ENCODE measurements around the gene RBM15. TPM values are rescaled to one million over a fixed set of nuclear protein-coding genes. Genes with fewer than 3 reads are reported as not detected.

The RBM15 gene
- total and polyA plus RNA-seq, 10 donors: 3.6 to 63.7 (median 37.5) TPM

DNA sequence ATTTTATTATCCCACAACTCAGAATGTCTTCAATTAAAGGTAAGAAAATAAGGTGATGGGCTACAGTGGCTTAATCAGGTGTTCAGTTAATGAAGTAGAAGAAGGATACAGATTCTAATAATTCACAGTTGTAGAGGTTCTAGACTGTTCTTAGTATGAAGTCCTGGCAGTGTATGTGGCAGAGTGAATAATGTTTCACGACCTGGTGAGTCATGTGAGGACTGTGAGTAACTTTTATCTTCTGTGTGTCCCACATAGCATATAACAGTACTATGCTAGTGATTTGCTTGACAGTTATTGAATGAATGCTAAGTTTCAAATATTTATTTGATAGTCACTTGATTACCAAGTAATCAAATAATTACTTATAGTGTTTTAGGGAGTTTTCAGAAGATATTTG is 31.6 kb downstream of the RBM15 start:
- no peak overlapping the region for H3K27ac ChIP-seq
- no peak for DNase-seq
- H3K4me1 ChIP-seq: no peaks in the 10 kb centered on the region
- no peak overlapping the region for H3K4me3 ChIP-seq
- peaks cover 0 to 96% (median 38%) of the 10 kb centered on the region in 6 donors for H3K36me3 ChIP-seq
- intact Hi-C loops (cut with DNase I; ENCODE audit: low total_unique reads): no loop called here
- H3K9me3 ChIP-seq: no peaks in the 10 kb centered on the region
- H3K27me3 ChIP-seq (replicated peaks in 1 of 7): no peaks in the 10 kb centered on the region
- TF ChIP-seq POLR2AphosphoS5 (IDR thresholded peaks at IDR 0.05) (no peak), POLR2A (IDR thresholded peaks at IDR 0.05) (no peak)
- TF ChIP-seq, protein P1, sequence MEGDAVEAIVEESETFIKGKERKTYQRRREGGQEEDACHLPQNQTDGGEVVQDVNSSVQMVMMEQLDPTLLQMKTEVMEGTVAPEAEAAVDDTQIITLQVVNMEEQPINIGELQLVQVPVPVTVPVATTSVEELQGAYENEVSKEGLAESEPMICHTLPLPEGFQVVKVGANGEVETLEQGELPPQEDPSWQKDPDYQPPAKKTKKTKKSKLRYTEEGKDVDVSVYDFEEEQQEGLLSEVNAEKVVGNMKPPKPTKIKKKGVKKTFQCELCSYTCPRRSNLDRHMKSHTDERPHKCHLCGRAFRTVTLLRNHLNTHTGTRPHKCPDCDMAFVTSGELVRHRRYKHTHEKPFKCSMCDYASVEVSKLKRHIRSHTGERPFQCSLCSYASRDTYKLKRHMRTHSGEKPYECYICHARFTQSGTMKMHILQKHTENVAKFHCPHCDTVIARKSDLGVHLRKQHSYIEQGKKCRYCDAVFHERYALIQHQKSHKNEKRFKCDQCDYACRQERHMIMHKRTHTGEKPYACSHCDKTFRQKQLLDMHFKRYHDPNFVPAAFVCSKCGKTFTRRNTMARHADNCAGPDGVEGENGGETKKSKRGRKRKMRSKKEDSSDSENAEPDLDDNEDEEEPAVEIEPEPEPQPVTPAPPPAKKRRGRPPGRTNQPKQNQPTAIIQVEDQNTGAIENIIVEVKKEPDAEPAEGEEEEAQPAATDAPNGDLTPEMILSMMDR (IDR thresholded peaks at IDR 0.05 in 8 of 11, conservative IDR thresholded peaks at IDR 0.05 in 3 of 11): no peak
- WGBS, 5 donors: 43 to 70% (median 59%) methylated on average over 1 of the region's 1 CpG

DNA sequence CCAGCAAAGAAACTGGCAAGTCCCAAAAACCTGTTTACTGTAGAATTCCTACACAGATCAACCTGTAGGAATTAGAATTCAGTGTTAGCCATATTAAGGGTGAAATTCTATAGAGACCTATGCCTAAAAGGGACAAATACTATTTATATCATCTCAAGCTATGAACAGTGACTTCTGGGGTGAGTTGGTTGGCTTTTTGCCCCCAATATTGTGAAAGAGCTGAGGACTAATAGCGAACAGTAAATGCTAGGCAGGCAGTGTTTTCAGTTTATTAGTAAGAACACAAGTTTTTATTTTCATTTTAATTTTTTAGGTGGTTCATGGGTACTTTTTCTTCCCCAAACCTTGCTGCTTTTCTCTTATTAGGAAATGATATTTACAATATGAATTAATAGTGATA is 36.3 kb downstream of the RBM15 start:
- TF ChIP-seq POLR2AphosphoS5 (IDR thresholded peaks at IDR 0.05) (no peak), POLR2A (IDR thresholded peaks at IDR 0.05) (no peak)
- TF ChIP-seq, protein P1 (IDR thresholded peaks at IDR 0.05 in 8 of 11, conservative IDR thresholded peaks at IDR 0.05 in 3 of 11): no peak
- Histone ChIP-seq H3K27ac (no peak overlapping the region), H3K9me3 (no peaks in the 10 kb centered on the region), H3K4me1 (peaks cover 0 to 14% (median 2%) of the 10 kb centered on the region in 6 donors), H3K27me3 (replicated peaks in 1 of 7) (no peaks in the 10 kb centered on the region), H3K4me3 (no peak overlapping the region), H3K36me3 (peaks cover 0 to 96% (median 41%) of the 10 kb centered on the region in 6 donors)
- DNase-seq: no peak
- intact Hi-C loops (cut with DNase I; ENCODE audit: low total_unique reads): no loop called here
- WGBS, 5 donors: 88 to 100% (median 92%) methylated on average over 1 of the region's 1 CpG

DNA sequence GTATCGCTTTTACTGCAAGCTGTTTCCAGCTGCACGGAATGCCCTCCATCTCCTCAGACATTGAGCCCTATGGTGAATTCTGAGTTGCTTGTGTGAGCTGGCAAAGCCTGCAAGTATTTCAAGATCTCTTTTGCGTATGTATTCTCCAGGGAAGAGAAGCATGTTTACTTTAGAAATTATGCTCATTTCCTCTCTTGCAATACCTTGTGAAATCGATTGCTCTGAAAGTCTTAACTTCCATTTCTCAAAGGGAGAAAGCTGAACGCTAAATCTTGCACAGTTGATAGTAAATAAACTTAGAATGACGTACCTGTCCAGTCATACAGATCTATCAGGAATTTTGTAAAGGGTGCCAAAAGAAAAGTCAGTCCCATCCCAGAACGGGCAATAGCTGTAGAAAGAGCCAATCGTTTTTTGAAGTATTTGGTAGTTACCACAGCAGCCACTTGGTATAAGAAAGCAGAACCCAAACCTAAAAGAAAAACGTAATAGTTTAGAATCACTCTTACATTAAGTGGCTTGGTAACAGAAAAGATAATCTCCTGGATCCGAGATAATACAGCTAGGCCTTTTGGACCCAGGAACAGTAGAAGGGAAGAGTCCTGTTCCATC is 41.6 kb downstream of the RBM15 start:
- Histone ChIP-seq H3K27me3 (replicated peaks in 1 of 7) (no peaks in the 10 kb centered on the region), H3K4me3 (peak overlapping the region in 1 of 8 donors; percentile 39), H3K36me3 (peaks cover 0 to 56% (median 24%) of the 10 kb centered on the region in 6 donors), H3K4me1 (peaks cover 8 to 66% (median 28%) of the 10 kb centered on the region in 6 donors), H3K9me3 (no peaks in the 10 kb centered on the region), H3K27ac (peak overlapping the region in 7 of 8 donors; percentile 64 to 90 (median 80))
- WGBS, 5 donors: 49 to 76% (median 61%) methylated on average over 10 of the region's 10 CpGs
- intact Hi-C loops (cut with DNase I; ENCODE audit: low total_unique reads): no loop called here
- TF ChIP-seq POLR2A (IDR thresholded peaks at IDR 0.05): no peak
- TF ChIP-seq, protein P1 (IDR thresholded peaks at IDR 0.05 in 8 of 11, conservative IDR thresholded peaks at IDR 0.05 in 3 of 11): no peak
- TF ChIP-seq POLR2AphosphoS5 (IDR thresholded peaks at IDR 0.05): peak in 1 of 3 donors; percentile 28
- no peak for DNase-seq

DNA sequence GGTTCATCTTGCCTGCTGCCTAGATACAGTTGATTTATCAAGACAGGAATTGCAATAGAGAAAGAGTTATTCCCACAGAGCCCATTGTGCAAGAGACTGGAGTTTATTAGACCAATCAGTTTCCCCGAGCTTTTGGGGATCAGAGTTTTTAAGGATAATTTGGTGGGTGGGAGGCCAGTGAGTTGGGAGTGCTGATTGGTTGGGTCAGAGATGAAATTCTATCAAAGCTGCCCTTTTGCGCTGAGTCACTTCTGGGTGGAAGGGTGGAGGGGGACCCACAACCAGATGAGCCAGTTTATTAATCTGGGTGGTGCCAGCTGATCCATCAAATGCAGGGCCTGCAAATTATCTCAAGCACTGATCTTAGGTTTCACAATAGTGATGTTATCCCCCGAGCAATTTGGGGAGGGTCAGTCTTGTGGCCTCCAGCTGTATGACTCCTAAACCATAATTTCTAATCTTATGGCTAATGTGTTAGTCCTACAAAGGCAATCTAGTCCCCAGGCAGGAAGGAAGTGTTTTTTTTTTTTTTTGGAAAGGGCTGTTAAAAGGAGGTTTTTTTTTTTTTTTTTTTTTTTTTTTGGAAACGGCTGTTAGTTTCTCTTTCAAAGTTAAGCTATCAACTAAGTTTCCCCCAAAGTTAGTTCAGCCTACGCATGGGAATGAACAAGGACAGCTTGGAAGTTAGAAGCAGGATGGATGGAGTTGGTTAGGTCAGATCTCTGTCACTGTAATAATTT is 44.2 kb downstream of the RBM15 start:
- DNase-seq: no peak
- no peaks in the 10 kb centered on the region for H3K27me3 ChIP-seq (replicated peaks in 1 of 7)
- peak overlapping the region in 1 of 8 donors; percentile 54 for H3K4me3 ChIP-seq
- no peaks in the 10 kb centered on the region for H3K9me3 ChIP-seq
- peak overlapping the region in 6 of 8 donors; percentile 54 to 90 (median 80) for H3K27ac ChIP-seq
- peaks cover 0 to 46% (median 7%) of the 10 kb centered on the region in 6 donors for H3K36me3 ChIP-seq
- WGBS, 5 donors: 41 to 48% (median 46%) methylated on average over 5 of the region's 5 CpGs
- H3K4me1 ChIP-seq: peaks cover 8 to 90% (median 32%) of the 10 kb centered on the region in 6 donors
- intact Hi-C loops (cut with DNase I; ENCODE audit: low total_unique reads): no loop called here
- TF ChIP-seq POLR2A (IDR thresholded peaks at IDR 0.05): no peak
- TF ChIP-seq, protein P1 (IDR thresholded peaks at IDR 0.05 in 8 of 11, conservative IDR thresholded peaks at IDR 0.05 in 3 of 11): no peak
- TF ChIP-seq POLR2AphosphoS5 (IDR thresholded peaks at IDR 0.05): no peak

Data from spleen (tissue), 11 donors.